Fibroblast of the aortic adventitia (primary cell): ENCODE measurements around the gene DCAF15. TPM values are rescaled to one million over a fixed set of nuclear protein-coding genes. Genes with fewer than 3 reads are reported as not detected.
A peak's percentile ranks its signal among the peaks of the same experiment; 100 is the strongest.

Experiments used
- DNase-seq: peaks from one replicate; pipeline ENCODE4 v3.0.0-alpha.2; 2010; ENCODE audit warnings: low read depth
- H3K4me3 ChIP-seq: 2 replicates; pipeline ENCODE4 v1.5.1; 2011; ENCODE audit warnings: low read depth, mild to moderate bottlenecking, control low read depth, low read length, moderate library complexity
- CTCF ChIP-seq: IDR thresholded peaks from 2 replicates; pipeline ENCODE4 v1.5.1; 2011; ENCODE audit warnings: mild to moderate bottlenecking, low read length, control low read depth, inconsistent platforms; ENCODE audit not compliant: insufficient read depth
- total RNA-seq: library from RNA; depleted of rRNA; stranded (reverse); fragments of >200 nt; gene quantifications from 2 replicates; pipeline ENCODE4 v1.2.3, GENCODE V29; 2012; ENCODE audit warnings: low replicate concordance

DCAF15 gene
- total RNA-seq, 1 donor, result 12.7 TPM

GRCh38 chr19:14006085-14006765, 53.9 kb downstream of the DCAF15 start, which contains the start of gene RFX1:
RFX1 (minus strand) TSS chr19:14006320; CDS start chr19:13993843, 12,477 bp downstream.
- H3K4me3 ChIP-seq, result peak within 1 kb of the TSS; percentile 79
- no peak for TF ChIP-seq CTCF
- peak; percentile 100 for DNase-seq

GRCh38 chr19:14006766-14007562, 54.7 kb downstream of the DCAF15 start:
- DNase-seq, result no peak
- peak overlapping the region; percentile 77 for H3K4me3 ChIP-seq
- no peak for TF ChIP-seq CTCF

Other genes with a start within 250 kb of the DCAF15 start
- 24.0 and 71.3 TPM in 2 replicates for gene MRI1, start 188.0 kb upstream of the DCAF15 start, total RNA-seq
- 43.3 and 78.0 TPM in 2 replicates for gene C19orf53, start 178.1 kb upstream of the DCAF15 start, total RNA-seq
- gene ZSWIM4, start 157.1 kb upstream of the DCAF15 start, total RNA-seq, result 0.57 and 6.7 TPM in 2 replicates
- gene NANOS3, start 75.4 kb upstream of the DCAF15 start, total RNA-seq, result 0.27 TPM in 1 of 2 replicates, not detected in the other
- 1.5 and 1.8 TPM in 2 replicates for gene BRME1, start 46.4 kb upstream of the DCAF15 start, total RNA-seq
- 12.5 and 16.6 TPM in 2 replicates for gene CC2D1A, start 46.3 kb upstream of the DCAF15 start, total RNA-seq
- gene PODNL1, start 14.1 kb upstream of the DCAF15 start, total RNA-seq, result 0.90 and 1.6 TPM in 2 replicates
- 3.4 and 3.6 TPM in 2 replicates for gene RFX1, start 53.8 kb downstream of the DCAF15 start, total RNA-seq
- gene RLN3, start 75.6 kb downstream of the DCAF15 start, total RNA-seq, result not detected in 2 replicates
- gene IL27RA, start 79.3 kb downstream of the DCAF15 start, total RNA-seq, result 0.63 and 0.82 TPM in 2 replicates
- 0.16 TPM in 1 of 2 replicates, not detected in the other for gene PALM3, start 109.6 kb downstream of the DCAF15 start, total RNA-seq
- gene MISP3, start 120.3 kb downstream of the DCAF15 start, total RNA-seq, result 0.72 TPM in 1 of 2 replicates, not detected in the other
- gene C19orf67, start 133.3 kb downstream of the DCAF15 start, total RNA-seq, result 0.27 TPM in 1 of 2 replicates, not detected in the other
- gene SAMD1, start 138.2 kb downstream of the DCAF15 start, total RNA-seq, result 18.5 and 40.4 TPM in 2 replicates
- gene PRKACA, start 165.3 kb downstream of the DCAF15 start, total RNA-seq, result 13.8 and 44.0 TPM in 2 replicates
- gene ASF1B, start 184.1 kb downstream of the DCAF15 start, total RNA-seq, result 1.7 and 32.3 TPM in 2 replicates